Endothelial cell of umbilical vein (primary cell): ENCODE data around the gene DENND1C. TPM values are rescaled to one million over a fixed set of nuclear protein-coding genes. Genes with fewer than 3 reads are reported as not detected.

Experiments used
- BruUV-seq: library from RNA; stranded (reverse); fragments of 400-500 nt; replicated peaks from 2 replicates; lab custom pipeline; 2021; lab: Mats Ljungman, UMichigan
- CTCF ChIA-PET: fragments of 300-600, 350-600 bp; sonication (Branson Sonifier 250); formaldehyde crosslinking; loops from one replicate; lab custom pipeline; 2021; ENCODE audit warnings: antibody characterized with exemption, inconsistent platforms; lab: Charles Lee
- POLR2A ChIA-PET: fragments of 300-600, 350-600 bp; sonication (Branson Sonifier 250); formaldehyde crosslinking; loops from one replicate; lab custom pipeline; 2021; ENCODE audit warnings: antibody characterized with exemption, inconsistent platforms; lab: Charles Lee
- DNase-seq: peaks from one replicate; pipeline ENCODE4 v3.0.0-alpha.2; 2011; ENCODE audit warnings: low read depth, low spot score
- FAIRE-seq: peaks from 2 replicates; lab custom pipeline; 2011; peaks lifted over from hg19 to GRCh38; lab: Jason Lieb, UNC
- H2AFZ ChIP-seq: 2 replicates; pipeline ENCODE4 v1.6.0; 2012; ENCODE audit warnings: low read depth, low read length, control low read depth, inconsistent platforms
- H3K27ac ChIP-seq: 2 replicates; pipeline ENCODE4 v1.5.1; 2011; ENCODE audit warnings: low read depth, mild to moderate bottlenecking, control low read depth, low read length, moderate library complexity; ENCODE audit not compliant: insufficient read depth
- H3K27me3 ChIP-seq, 2 experiments: 2 replicates each; pipeline versions ENCODE4 v1.6.0 to v1.6.1; 2011; ENCODE audit warnings: low read length in 2 of 2, mixed read lengths in 1 of 2; ENCODE audit not compliant: control insufficient read depth in 2 of 2, insufficient read depth in 2 of 2
- H3K36me3 ChIP-seq, 2 experiments: 2 replicates in 1 of 2; 3 replicates in 1 of 2; pipeline ENCODE4 v1.5.1; 2011; ENCODE audit warnings: low read length in 2 of 2, mild to moderate bottlenecking in 1 of 2, moderate library complexity in 1 of 2; ENCODE audit not compliant: control insufficient read depth in 2 of 2, insufficient read depth in 2 of 2; ENCODE audit errors: extremely low read depth in 1 of 2
- H3K4me1 ChIP-seq: 3 replicates; pipeline ENCODE4 v1.5.1; 2011; ENCODE audit warnings: mild to moderate bottlenecking, low read length; ENCODE audit not compliant: control insufficient read depth, insufficient read depth; ENCODE audit errors: extremely low read depth
- H3K4me2 ChIP-seq: 2 replicates; pipeline ENCODE4 v1.6.1; 2011; ENCODE audit warnings: low read length, control low read depth, mixed read lengths; ENCODE audit not compliant: insufficient read depth
- H3K4me3 ChIP-seq, 3 experiments: fragments of 200-600 bp in 1 of 3; sonication (generic), shearing (Covaris generic) in 1 of 3; replicated peaks in 1 of 3; 2 replicates each; pipeline ENCODE4 v1.5.1; 2011 to 2016; ENCODE audit warnings: control low read depth in 3 of 3, low read length in 3 of 3, mild to moderate bottlenecking in 2 of 3, inconsistent platforms in 1 of 3, low read depth in 1 of 3, moderate library complexity in 1 of 3; ENCODE audit not compliant: insufficient read depth in 1 of 3
- H3K79me2 ChIP-seq: 2 replicates; pipeline ENCODE4 v1.6.0; 2012; ENCODE audit warnings: low read length, inconsistent platforms; ENCODE audit not compliant: control insufficient read depth, insufficient read depth
- H3K9ac ChIP-seq: replicated peaks from 2 replicates; pipeline ENCODE3; 2011; ENCODE audit warnings: low read length, control low read depth; ENCODE audit not compliant: insufficient read depth; ENCODE audit errors: extremely low read depth
- H3K9me1 ChIP-seq: replicated peaks from 3 replicates; pipeline ENCODE4 v1.6.0; 2011; ENCODE audit warnings: mild to moderate bottlenecking, low read length; ENCODE audit not compliant: control insufficient read depth, insufficient read depth; ENCODE audit errors: extremely low read depth
- H3K9me3 ChIP-seq: replicated peaks from 2 replicates; pipeline ENCODE4 v1.5.1; 2012; ENCODE audit warnings: low read length, inconsistent platforms; ENCODE audit not compliant: control insufficient read depth, insufficient read depth
- H4K20me1 ChIP-seq: replicated peaks from 2 replicates; pipeline ENCODE3; 2011; ENCODE audit warnings: mild to moderate bottlenecking, low read length; ENCODE audit not compliant: control insufficient read depth, insufficient read depth; ENCODE audit errors: extremely low read depth
- CTCF ChIP-seq, 2 donors: IDR thresholded peaks; 1 replicate in 1 of 2; 2 replicates in 1 of 2; pipeline ENCODE4 v1.5.1; 2011; ENCODE audit warnings: low read length in 2 of 2, mild to moderate bottlenecking in 2 of 2, moderate library complexity in 2 of 2, control low read depth in 1 of 2, inconsistent platforms in 1 of 2, low read depth in 1 of 2; ENCODE audit not compliant: insufficient read depth in 1 of 2; ENCODE audit errors: extremely low read depth in 1 of 2
- EZH2 ChIP-seq: IDR thresholded peaks from 2 replicates; pipeline ENCODE4 v1.6.1; 2012; ENCODE audit warnings: borderline replicate concordance, low read depth, mild to moderate bottlenecking, moderate library complexity, low read length, inconsistent platforms; ENCODE audit not compliant: severe bottlenecking
- FOS ChIP-seq: IDR thresholded peaks from 2 replicates; pipeline ENCODE4 v1.6.1; 2011; ENCODE audit warnings: mild to moderate bottlenecking, low read length, moderate library complexity, borderline replicate concordance; ENCODE audit not compliant: insufficient read depth
- GATA2 ChIP-seq: IDR thresholded peaks from 2 replicates; pipeline ENCODE4 v1.7.0; 2011; ENCODE audit warnings: low read depth, mild to moderate bottlenecking, moderate library complexity, mixed read lengths, low read length; ENCODE audit not compliant: insufficient read length, insufficient read depth
- JUN ChIP-seq: IDR thresholded peaks from 2 replicates; pipeline ENCODE4 v1.6.1; 2011; ENCODE audit warnings: borderline replicate concordance, low read depth; ENCODE audit not compliant: insufficient read length, insufficient read depth
- MAX ChIP-seq: IDR thresholded peaks from 2 replicates; pipeline ENCODE4 v1.6.1; 2011; ENCODE audit not compliant: insufficient read depth, insufficient read length
- MYC ChIP-seq: IDR thresholded peaks from one replicate; pipeline ENCODE4 v1.6.1; 2011; ENCODE audit warnings: mild to moderate bottlenecking, low read depth, low read length
- POLR2A ChIP-seq: IDR thresholded peaks from 2 replicates; pipeline ENCODE4 v1.6.1; 2012; ENCODE audit warnings: low read depth, mild to moderate bottlenecking, control low read depth, low read length
- POLR2AphosphoS5 ChIP-seq: IDR thresholded peaks from 2 replicates; pipeline ENCODE4 v1.6.1; 2012; ENCODE audit warnings: low read depth, mild to moderate bottlenecking, control low read depth, low read length, moderate library complexity; ENCODE audit not compliant: insufficient read depth
- dilution Hi-C: fragments of 300-500 bp; cut with MboI; formaldehyde crosslinking; loops from one replicate; pipeline ENCODE4 v1.15.0; 2019; ENCODE audit warnings: low sequenced_read_pairs; ENCODE audit not compliant: extremely low pct_ligation_motif_present
- intact Hi-C: fragments of 100-400 bp; cut with micrococcal nuclease; formaldehyde crosslinking; loops from one replicate; pipeline ENCODE4 v1.10.0; 2022
- polyA plus RNA-seq, 4 experiments: library from polyadenylated mRNA; depleted of rRNA in 3 of 4; stranded (reverse) in 3 of 4; unstranded in 1 of 4; fragments of >200 nt; gene quantifications; 2 replicates each; pipeline versions ENCODE4 v1.2.1 to v1.2.3, GENCODE V29; 2011 to 2012; ENCODE audit warnings: missing spikeins in 1 of 4
- total RNA-seq: library from RNA; stranded (reverse); gene quantifications from 2 replicates; pipeline ENCODE4 v1.2.3, GENCODE V29; 2021

The DENND1C gene
- total and polyA plus RNA-seq, 2 donors (not counting 3 experiments of a cell fraction or from before 2014, with no cell fraction given), result not detected

DNA sequence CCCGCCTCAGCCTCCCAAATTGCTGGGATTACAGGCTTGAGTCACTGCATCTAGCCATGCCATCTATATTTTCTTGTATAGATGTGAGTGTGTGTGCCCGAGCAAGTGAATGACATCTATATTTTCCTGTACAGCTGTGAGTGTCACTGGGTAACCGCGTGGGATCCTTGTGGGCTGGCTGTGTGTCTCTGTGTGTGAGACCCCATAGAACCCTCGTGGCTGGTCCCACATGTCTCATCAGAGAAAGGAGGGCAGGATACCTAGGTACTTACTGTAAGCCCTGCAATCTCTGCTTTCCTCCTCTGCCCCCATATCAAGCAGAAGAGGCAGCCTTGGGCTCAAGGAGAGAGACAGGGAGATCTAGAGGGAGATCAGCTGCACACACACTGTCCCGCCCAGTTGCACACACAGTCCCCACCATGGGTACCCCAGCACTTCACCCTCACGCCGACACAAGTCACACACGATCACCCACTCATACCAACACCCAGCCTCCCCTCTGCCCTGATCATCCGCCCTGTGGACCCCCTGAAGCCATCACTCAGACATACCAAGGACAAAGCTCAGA, 655 bp downstream of the DENND1C start:
- H3K9me1 ChIP-seq, result no peaks in the 10 kb centered on the region
- ChIA-PET CTCF (interaction anchor here (0.7 to 2.4 kb wide), 6 partner anchors 9 to 383 kb away, joined by 3 to 7 read pairs (median 4); no protein-coding TSS in a partner anchor), POLR2A (no interaction called here)
- no peak overlapping the region for H3K4me3 ChIP-seq
- no peaks in the 10 kb centered on the region for H3K79me2 ChIP-seq
- H3K4me2 ChIP-seq, result no peak overlapping the region
- peaks cover 2% of the 10 kb centered on the region for H3K4me1 ChIP-seq
- no peak overlapping the region for H3K27ac ChIP-seq
- H4K20me1 ChIP-seq, result no peaks in the 10 kb centered on the region
- H3K36me3 ChIP-seq, result no peaks in the 10 kb centered on the region
- H3K9ac ChIP-seq, result no peak overlapping the region
- no peak overlapping the region for H2AFZ ChIP-seq
- no peaks in the 10 kb centered on the region for H3K9me3 ChIP-seq
- TF ChIP-seq POLR2AphosphoS5 (no peak), POLR2A (no peak)
- no TSS peak for BruUV-seq
- intact Hi-C loops (no loop called here), dilution Hi-C loops (no loop called here)
- no peak for DNase-seq
- no peak for FAIRE-seq
- H3K27me3 ChIP-seq, result peaks cover 0 to under 1% of the 10 kb centered on the region in 2 experiments

DNA sequence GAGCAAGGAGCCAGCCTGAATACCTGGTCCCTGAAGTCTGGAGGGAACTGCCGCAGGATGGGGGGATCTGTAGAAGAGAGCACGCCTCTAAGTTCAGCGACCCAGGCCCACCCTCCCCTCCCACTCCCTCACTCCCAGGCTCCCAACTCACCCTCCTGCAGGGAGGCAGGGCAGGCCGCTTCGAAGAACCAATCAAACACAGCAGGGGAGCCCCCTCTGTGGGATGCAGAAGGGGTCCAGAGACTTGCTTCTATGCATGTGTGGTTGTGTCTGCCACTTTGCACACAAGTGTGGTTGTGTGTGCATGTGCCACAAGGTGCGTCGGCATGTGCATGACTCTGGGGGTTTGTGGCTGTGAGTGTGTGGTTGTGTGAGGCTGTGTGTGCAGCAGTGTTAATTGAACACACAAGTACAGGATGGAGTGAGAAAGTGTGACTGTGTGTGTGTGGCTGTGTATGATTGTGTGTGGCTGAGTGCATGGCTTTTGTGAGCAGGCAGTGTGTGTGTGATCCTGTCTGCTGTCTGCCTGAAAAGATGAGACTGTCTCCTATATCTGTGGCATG, 1.7 kb downstream of the DENND1C start:
- Histone ChIP-seq H3K4me3 (no peak overlapping the region), H2AFZ (no peak overlapping the region), H3K4me1 (peaks cover 2% of the 10 kb centered on the region), H3K27me3 (peaks cover 0 to 9% of the 10 kb centered on the region in 2 experiments), H3K36me3 (no peaks in the 10 kb centered on the region), H3K79me2 (no peaks in the 10 kb centered on the region), H3K9me3 (no peaks in the 10 kb centered on the region), H3K9ac (no peak overlapping the region), H3K27ac (no peak overlapping the region), H4K20me1 (no peaks in the 10 kb centered on the region), H3K4me2 (no peak overlapping the region), H3K9me1 (no peaks in the 10 kb centered on the region)
- intact Hi-C loops, result no loop called here
- TF ChIP-seq CTCF (IDR thresholded peaks at IDR 0.05; ENCODE audit: extremely low read depth in 1 of 2, insufficient read depth in 1 of 2, low read depth in 1 of 2, low read length in 2 of 2) (no peak), POLR2A (no peak), MYC (no peak), JUN (no peak), FOS (no peak), EZH2 (no peak), GATA2 (no peak), MAX (no peak), POLR2AphosphoS5 (no peak)
- DNase-seq (no peak), FAIRE-seq (no peak)
- dilution Hi-C loops, result no loop called here
- BruUV-seq, result no TSS peak
- ChIA-PET POLR2A (no interaction called here), CTCF (interaction anchor here (0.8 kb wide), 1 partner anchor 27 kb away, joined by 3 read pairs; no protein-coding TSS in a partner anchor)
